Activated T-cell treated with anti-CD3 and anti-CD28 coated beads, Interleukin-2, amount 50 U/mL, for 72 hours (primary cell): ENCODE measurements around the gene RPIA. TPM values are rescaled to one million over a fixed set of nuclear protein-coding genes. Genes with fewer than 3 reads are reported as not detected.

Experiments used
- ATAC-seq, 2 donors: fragments of 150-1000 bp; cut with Tn5 transposase; replicated peaks in 1 of 2; 2 replicates each; pipeline ENCODE4 v1.10.0; 2021; ENCODE audit warnings: moderate library complexity in 2 of 2, mild to moderate bottlenecking in 1 of 2
- DNase-seq, 2 donors: peaks; one replicate each; pipeline ENCODE4 v3.0.0; 2021 to 2022; ENCODE audit warnings: mixed read lengths in 1 of 2
- H3K27ac Mint-ChIP-seq: one replicate; pipeline ENCODE4 v1.8.0; 2022; ENCODE audit warnings: mild to moderate bottlenecking, moderate library complexity, mixed read lengths
- H3K27me3 Mint-ChIP-seq: one replicate; pipeline ENCODE4 v1.8.0; 2022; ENCODE audit warnings: low read depth, mixed read lengths
- H3K36me3 Mint-ChIP-seq, 2 donors: one replicate each; pipeline ENCODE4 v1.8.0; 2022; ENCODE audit warnings: mixed read lengths in 2 of 2, mild to moderate bottlenecking in 1 of 2; ENCODE audit not compliant: insufficient read depth in 2 of 2
- H3K4me1 Mint-ChIP-seq: one replicate; pipeline ENCODE4 v1.8.0; 2022; ENCODE audit warnings: low read depth, mixed read lengths
- H3K4me3 Mint-ChIP-seq, 2 donors: one replicate each; pipeline ENCODE4 v1.8.0; 2022; ENCODE audit warnings: mild to moderate bottlenecking in 2 of 2, mixed read lengths in 2 of 2, moderate library complexity in 2 of 2
- H3K9me3 Mint-ChIP-seq, 2 donors: one replicate each; pipeline ENCODE4 v1.8.0; 2022; ENCODE audit warnings: mixed read lengths in 2 of 2
- total RNA-seq, 2 donors: library from RNA; stranded (reverse); gene quantifications; one replicate each; pipeline ENCODE4 v1.2.3, GENCODE V29; 2022

RPIA gene
- total RNA-seq, 2 donors from 2014 or later: 32.3 to 43.8 TPM

DNA sequence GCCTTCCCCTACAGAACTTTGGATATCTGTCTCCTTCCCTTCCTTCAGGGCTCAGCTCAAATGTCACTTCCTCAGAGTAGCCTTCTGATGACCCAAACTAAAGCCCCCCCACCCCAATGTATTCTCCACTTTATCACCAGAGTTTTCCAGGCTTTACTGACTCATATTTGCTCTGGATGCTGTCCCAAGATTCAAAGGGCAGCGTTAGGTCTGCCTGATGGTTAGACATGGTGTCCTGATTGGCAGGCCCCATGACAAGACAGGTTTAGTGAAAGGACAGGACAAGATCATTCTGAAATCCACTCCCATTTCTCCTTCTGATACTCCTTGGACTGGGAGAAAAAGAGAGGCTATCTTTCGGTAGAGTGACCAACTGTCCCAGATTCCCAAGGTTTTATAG is 22.6 kb upstream of the RPIA start:
- Mint-ChIP-seq H3K36me3 (no peaks in the 10 kb centered on the region), H3K4me3 (no peak overlapping the region), H3K27me3 (peaks cover 6% of the 10 kb centered on the region), H3K9me3 (peaks cover 0 to 2% of the 10 kb centered on the region in 2 donors), H3K27ac (peak overlapping the region; percentile 17), H3K4me1 (no peaks in the 10 kb centered on the region)
- ATAC-seq (no peak), DNase-seq (no peak)

DNA sequence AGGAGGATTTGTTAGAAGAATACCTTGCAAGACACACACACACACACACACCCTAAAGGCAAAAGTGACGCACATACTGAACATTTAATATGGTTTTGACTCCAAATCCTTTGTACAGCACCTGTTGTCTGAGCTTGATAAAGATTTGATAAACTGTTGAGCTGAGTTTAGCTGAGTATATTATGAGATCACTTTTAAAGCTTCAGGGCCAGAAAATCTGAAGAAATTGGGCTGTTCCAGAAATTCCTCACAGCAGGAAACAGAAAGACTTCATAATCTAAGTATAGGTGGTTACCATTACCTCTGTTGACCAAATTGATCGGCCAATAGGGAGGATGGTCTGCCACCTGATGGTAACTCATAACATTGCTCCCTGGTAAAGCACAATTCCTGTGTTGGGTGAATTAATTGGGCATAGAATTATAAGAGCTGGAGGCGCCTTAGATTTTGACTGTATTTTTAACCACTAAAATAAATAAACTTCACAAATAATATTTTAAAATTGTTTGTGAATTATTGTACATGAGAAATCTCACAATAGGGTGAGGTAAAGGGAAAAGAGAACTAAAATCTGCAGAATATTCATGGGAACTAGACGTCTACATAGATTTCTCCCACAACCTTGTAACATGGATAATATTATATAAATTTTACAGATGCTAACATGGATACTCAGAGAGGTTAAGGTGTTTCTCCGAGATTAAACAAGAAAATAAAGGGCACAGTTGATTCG is 21.8 kb upstream of the RPIA start:
- ATAC-seq (peak; percentile 52 to 70), DNase-seq (peak; percentile 21 to 27)
- Mint-ChIP-seq H3K9me3 (no peaks in the 10 kb centered on the region), H3K27me3 (peaks cover 6% of the 10 kb centered on the region), H3K27ac (peak overlapping the region; percentile 17), H3K4me1 (no peaks in the 10 kb centered on the region), H3K4me3 (no peak overlapping the region), H3K36me3 (no peaks in the 10 kb centered on the region)

DNA sequence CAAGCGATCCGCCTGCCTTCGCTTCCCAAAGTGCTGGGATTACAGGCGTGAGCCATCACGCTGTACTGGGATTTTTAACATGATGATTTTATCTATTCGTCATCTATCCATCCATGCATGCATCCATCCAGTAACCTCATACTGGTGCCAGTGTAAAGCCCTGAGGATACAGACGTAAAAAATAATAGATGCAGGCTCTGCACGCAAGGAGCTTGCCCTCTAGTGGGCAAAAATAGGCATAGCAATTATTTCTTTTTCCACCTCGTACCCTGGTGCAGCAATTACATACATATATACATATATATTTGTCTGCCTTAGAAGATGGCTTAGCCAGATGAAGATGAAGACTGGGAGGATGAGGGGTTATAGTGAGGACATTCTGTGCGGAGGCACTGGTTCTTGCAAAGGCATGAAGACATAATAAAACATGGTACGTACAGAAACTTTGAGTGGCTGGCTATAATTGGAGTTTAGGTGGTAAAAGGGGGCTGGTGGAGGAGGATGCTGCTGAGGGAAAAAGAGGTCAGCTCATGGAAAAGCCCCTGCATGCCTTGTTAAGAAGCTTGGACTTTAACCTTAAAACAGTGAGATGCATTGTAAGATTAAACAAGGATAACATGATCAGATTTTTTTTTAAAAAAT is 19.6 kb upstream of the RPIA start:
- Mint-ChIP-seq H3K27me3 (peaks cover 6% of the 10 kb centered on the region), H3K36me3 (no peaks in the 10 kb centered on the region), H3K9me3 (no peaks in the 10 kb centered on the region), H3K4me3 (no peak overlapping the region), H3K27ac (no peak overlapping the region), H3K4me1 (no peaks in the 10 kb centered on the region)
- ATAC-seq (peak; percentile 51 to 58), DNase-seq (peak in 1 of 2 donors; percentile 7)

DNA sequence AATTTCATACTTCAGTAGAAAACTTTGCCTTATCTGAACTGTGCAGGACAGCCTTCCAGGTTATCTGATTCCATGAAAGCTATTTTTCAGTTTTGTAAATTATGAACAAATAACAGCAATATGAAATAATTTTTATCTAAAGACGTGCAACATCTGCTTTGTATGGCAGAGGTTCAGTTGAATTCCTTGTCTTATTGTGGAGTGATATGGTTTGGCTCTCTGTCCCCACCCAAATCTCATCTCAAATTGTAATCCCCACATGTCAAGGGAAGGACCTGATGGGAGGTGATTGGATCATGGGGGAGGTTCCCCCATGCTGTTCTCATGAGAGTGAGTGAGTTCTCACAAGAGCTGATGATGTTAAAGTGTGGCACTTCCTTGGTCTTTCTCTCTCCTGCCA is 18.1 kb upstream of the RPIA start:
- ATAC-seq: no peak
- Mint-ChIP-seq H3K4me1 (no peaks in the 10 kb centered on the region), H3K4me3 (no peak overlapping the region)

DNA sequence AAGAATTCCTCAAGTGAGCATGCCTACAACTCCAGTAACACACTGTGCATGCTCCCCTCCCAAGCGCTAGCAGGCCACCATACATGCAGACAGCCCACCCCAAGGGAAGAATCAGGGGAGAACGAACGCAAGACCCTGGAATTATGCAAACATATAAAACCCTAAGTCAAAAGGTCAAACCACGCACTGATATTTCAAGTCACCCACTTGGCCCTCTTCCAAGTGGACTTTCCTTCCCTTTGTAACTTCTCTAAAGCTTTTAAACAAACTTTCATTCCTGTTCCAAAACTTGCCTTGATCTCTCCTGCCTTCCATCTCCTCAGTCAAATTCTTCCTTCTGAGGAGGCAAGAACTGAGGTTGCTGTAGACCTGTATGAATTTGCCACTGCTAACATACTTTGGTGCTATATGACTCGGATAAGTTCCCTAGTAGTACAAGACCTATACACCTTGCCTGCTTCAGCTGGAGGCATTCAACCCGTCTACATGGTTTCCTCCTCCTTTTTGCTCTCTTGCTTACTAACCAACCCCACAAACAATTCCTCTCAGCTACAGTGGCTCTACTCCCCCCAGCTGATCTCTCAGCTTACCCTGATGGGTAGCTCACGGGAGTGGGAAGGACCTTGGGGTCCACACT is 11.1 kb upstream of the RPIA start:
- peaks cover 10 to 15% of the 10 kb centered on the region in 2 donors for H3K36me3 Mint-ChIP-seq
- H3K27me3 Mint-ChIP-seq: no peaks in the 10 kb centered on the region
- H3K4me1 Mint-ChIP-seq: no peaks in the 10 kb centered on the region
- H3K27ac Mint-ChIP-seq: no peak overlapping the region
- H3K9me3 Mint-ChIP-seq: peaks cover 5 to 6% of the 10 kb centered on the region in 2 donors
- no peak overlapping the region for H3K4me3 Mint-ChIP-seq
- ATAC-seq (no peak), DNase-seq (no peak)

More for the DNA sequence above, 18.1 kb upstream of the RPIA start:
- no peak for DNase-seq
- no peak overlapping the region for H3K27ac Mint-ChIP-seq
- H3K27me3 Mint-ChIP-seq: peaks cover 6% of the 10 kb centered on the region
- H3K9me3 Mint-ChIP-seq: no peaks in the 10 kb centered on the region
- H3K36me3 Mint-ChIP-seq: no peaks in the 10 kb centered on the region

DNA sequence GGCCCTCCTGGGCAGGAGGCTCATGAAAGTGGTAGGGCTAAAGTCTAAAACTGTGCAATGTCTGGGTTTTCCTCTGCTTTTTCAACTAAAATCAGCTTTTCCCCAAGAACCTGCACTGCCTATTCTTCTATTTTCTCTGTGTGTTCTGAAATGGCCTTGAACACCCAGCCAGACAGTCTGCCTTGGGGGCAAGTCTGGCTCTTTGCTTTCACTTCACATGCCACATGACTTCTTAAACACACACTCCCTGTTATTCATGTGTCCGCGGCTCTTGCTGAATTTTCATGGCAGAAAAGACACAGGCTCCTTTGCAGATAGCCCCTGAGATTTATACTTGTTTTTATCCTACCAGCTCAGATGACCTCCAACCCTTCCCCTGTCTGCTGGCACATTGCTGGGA is 10.6 kb upstream of the RPIA start:
- no peak for DNase-seq
- Mint-ChIP-seq H3K27ac (no peak overlapping the region), H3K27me3 (no peaks in the 10 kb centered on the region), H3K36me3 (peaks cover 10 to 15% of the 10 kb centered on the region in 2 donors), H3K9me3 (peaks cover 5 to 6% of the 10 kb centered on the region in 2 donors), H3K4me3 (no peak overlapping the region), H3K4me1 (no peaks in the 10 kb centered on the region)
- no peak for ATAC-seq

DNA sequence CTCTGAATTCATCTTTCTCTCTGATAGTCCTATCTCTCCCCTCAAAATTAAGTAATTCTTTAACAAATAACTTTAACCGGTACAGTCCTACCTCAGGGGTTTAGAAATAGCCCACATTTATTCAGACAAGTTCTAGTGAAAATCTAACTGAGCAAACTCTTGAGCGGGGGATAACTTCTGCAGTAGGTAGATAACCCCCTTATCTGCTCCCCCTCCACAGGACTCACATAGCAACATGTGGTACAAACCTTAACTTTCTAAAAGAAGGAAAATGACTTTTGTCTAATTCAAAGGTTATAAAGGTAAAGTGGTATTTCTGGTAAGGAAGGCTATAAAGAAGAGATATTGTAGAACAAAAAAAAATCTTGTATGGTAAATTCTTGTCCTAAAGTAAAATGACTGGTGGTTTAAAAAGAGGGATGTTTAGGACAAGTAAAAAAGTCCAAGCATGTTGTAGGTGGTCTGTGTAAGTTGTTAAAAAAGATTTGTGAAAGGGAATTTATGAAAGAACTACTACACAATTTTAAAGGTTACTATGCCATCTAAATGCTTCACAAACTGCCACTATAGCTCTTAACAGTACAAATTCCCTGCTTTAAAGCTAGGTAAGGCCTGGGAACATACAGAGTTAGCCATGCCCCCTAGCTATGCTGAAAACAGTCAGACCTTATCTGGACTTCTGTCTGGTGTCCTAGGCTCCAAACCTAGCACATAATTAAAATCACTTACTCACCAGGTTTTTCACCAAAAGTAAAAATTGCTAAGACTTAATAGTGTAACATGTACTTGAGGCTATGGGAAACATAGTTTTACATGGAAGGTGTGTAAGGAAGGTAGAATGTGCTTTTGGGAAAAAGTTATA is 8.1 kb upstream of the RPIA start:
- Mint-ChIP-seq H3K36me3 (peaks cover 10 to 18% of the 10 kb centered on the region in 2 donors), H3K4me3 (no peak overlapping the region), H3K9me3 (peaks cover 6 to 9% of the 10 kb centered on the region in 2 donors)

DNA sequence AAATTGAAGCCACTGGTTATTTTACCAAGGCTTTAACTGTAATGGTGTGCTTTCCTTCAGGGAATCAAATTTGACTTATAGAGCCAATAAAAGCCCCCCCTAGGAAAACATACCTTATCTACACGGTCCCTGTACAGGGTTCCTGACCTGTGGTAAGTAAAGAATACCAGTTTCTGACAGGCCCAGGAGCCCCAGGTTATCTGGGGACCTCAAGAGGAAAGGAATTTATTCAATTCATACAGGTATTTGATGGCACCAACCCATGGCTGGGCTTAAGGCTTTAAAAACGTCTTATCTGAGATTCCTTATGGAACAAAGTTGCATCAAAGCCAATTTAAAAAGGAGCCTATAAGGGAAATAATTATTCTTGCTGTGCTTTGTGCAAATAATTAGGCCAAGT is 7.0 kb upstream of the RPIA start:
- peaks cover 5% of the 10 kb centered on the region for H3K4me1 Mint-ChIP-seq
- no peak overlapping the region for H3K27ac Mint-ChIP-seq
- no peak for DNase-seq
- peaks cover 6 to 12% of the 10 kb centered on the region in 2 donors for H3K9me3 Mint-ChIP-seq
- ATAC-seq: no peak
- H3K4me3 Mint-ChIP-seq: no peak overlapping the region
- peaks cover 10 to 19% of the 10 kb centered on the region in 2 donors for H3K36me3 Mint-ChIP-seq
- H3K27me3 Mint-ChIP-seq: no peaks in the 10 kb centered on the region

More for the DNA sequence above, 8.1 kb upstream of the RPIA start:
- ATAC-seq (no peak), DNase-seq (no peak)
- no peaks in the 10 kb centered on the region for H3K27me3 Mint-ChIP-seq
- no peaks in the 10 kb centered on the region for H3K4me1 Mint-ChIP-seq
- H3K27ac Mint-ChIP-seq: no peak overlapping the region

DNA sequence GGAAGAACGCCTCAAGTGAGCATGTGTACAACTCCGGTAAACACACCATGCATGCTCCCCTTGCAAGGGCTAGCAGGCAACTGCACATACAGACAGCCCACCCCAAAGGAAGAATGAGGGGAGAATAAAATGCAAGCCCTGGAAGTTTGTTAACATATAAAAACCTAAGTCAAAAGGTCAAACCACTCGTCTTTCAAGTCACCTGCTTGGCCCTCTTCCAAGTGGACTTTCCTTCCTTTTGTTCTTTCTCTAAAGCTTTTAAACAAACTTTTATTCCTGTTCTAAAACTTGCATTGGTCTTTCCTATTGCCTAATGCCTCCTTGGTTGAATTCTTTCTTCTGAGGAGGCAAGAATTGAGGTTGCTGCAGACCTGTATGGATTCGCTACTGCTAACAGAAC is 5.2 kb upstream of the RPIA start:
- ATAC-seq (no peak), DNase-seq (no peak)
- no peak overlapping the region for H3K4me3 Mint-ChIP-seq
- peaks cover 6 to 12% of the 10 kb centered on the region in 2 donors for H3K9me3 Mint-ChIP-seq
- H3K27me3 Mint-ChIP-seq: no peaks in the 10 kb centered on the region
- peaks cover 20% of the 10 kb centered on the region for H3K4me1 Mint-ChIP-seq
- no peak overlapping the region for H3K27ac Mint-ChIP-seq
- peaks cover 10 to 19% of the 10 kb centered on the region in 2 donors for H3K36me3 Mint-ChIP-seq

DNA sequence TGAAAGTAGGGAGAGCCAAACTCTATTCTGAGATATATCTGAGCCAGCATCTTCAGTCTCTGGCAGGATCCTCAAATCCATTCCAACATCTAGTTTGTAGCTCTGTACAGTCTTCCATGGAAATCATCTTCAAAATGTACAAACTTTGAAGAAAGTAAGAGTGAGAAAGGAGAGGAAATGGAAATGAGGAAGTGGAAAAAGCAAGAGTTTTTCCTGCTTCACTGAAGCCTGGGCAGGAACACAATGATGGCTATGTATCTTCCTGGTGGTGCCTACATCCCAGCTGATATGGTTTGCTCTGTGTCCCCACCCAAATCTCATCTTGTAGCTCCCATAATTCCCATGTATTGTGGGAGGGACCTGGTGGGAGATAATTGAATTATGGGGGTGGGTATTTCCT is 4.1 kb upstream of the RPIA start:
- Mint-ChIP-seq H3K4me1 (peaks cover 20% of the 10 kb centered on the region), H3K4me3 (no peak overlapping the region), H3K27ac (no peak overlapping the region), H3K36me3 (peaks cover 10 to 19% of the 10 kb centered on the region in 2 donors), H3K9me3 (peaks cover 6 to 12% of the 10 kb centered on the region in 2 donors), H3K27me3 (no peaks in the 10 kb centered on the region)
- DNase-seq: no peak
- ATAC-seq: no peak

DNA sequence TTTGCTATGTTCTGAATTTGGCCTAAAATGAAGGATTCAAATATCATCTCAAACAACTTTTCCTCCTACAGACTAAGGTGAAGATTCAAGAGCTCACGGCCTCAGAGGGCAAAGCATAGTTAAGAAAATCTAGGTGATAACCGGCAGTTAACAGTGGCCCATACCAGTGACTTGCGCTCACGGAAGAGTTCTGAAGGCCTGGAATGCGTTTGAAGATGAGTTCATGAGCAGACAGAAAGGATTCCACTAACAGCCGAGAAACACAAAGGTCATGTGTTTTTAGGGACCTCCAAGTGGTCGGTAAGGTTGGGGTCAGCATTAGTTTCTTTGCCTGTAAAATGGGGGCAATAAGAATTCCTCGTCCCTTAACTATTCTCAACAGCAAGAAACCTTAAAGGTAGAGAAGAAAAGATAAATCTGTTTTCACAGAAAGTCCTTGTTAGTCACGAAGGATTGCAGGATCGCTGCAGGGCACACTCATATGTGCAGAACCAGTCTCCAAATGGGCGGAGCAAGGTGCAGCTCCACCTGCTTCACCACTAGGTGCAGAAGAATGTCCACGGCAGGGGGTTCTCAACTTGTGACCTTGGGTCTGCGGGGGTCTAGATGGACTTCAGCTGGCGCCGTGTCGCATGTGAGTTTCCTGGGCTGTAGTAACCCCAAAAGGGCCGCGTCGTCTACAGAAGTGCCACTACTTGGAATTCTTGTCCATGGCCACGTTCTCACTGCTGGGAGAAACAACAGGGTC is 708 bp upstream of the RPIA start:
- Mint-ChIP-seq H3K4me1 (peaks cover 52% of the 10 kb centered on the region), H3K27me3 (no peaks in the 10 kb centered on the region), H3K27ac (peak overlapping the region; percentile 53), H3K4me3 (peak overlapping the region; percentile 89 to 95), H3K36me3 (peaks cover 0 to 6% of the 10 kb centered on the region in 2 donors), H3K9me3 (peaks cover 0 to 7% of the 10 kb centered on the region in 2 donors)
- DNase-seq (peak; percentile 60 to 71), ATAC-seq (peak; percentile 42 to 43)

DNA sequence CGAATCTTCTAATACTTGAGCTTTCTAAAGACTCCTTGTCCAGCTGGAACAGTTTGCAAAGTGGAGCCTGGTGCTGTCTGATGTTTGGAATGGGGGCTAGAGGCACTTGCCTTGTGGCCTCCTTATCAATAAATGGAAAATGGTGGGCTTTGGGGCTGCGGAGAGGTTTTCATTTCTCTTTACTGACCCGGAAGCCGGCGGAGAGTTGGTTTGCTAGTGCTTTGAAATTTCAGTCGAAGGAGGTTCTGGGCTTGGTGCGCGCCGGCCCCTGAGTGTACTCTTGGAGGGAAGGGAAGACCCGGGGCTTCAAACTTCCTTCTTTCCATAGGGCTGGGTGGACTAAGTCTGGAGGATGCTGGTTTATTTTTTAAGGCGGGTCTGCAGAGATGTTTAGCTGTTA is 714 bp downstream of the RPIA start:
- DNase-seq: peak; percentile 47 to 48
- Mint-ChIP-seq H3K27me3 (no peaks in the 10 kb centered on the region), H3K9me3 (peaks cover 0 to 7% of the 10 kb centered on the region in 2 donors), H3K27ac (peak overlapping the region; percentile 86), H3K36me3 (peaks cover 0 to 6% of the 10 kb centered on the region in 2 donors), H3K4me3 (peak overlapping the region; percentile 89 to 95), H3K4me1 (peaks cover 65% of the 10 kb centered on the region)
- ATAC-seq: no peak
